ENCODE measurements around the gene MAGEC1.
"Not testable (repeated sequence)": the region's sequence is repeated elsewhere in the genome, so short reads cannot be mapped to it uniquely, and the experiment has no call there.

DNA sequence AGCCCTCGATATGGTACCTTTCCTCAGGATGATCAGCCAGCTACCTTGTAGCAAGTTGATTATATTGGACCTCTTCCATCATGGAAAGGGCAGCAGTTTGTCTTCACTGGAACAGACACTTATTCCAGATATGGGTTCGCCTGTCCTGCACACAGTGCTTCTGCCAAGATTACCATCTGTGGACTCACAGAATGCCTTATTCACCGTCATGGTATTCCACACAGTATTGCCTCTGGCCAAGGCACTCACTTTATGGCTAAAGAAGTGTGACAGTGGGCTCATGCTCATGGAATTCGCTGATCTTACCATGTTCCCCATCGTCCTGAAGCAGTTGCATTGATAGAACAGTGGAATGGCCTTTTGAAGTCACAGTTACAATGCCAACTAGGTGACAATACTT, 14.9 kb upstream of the MAGEC1 start:
- TF ChIP-seq CTCF (conservative IDR thresholded peaks at IDR 0.05); ZFX (IDR thresholded peaks at IDR 0.05): not testable (repeated sequence)

Measured in C4-2B (cell line).